Stomach (tissue), 9 donors: ENCODE data around the gene ERCC8. TPM values are rescaled to one million over a fixed set of nuclear protein-coding genes. Genes with fewer than 3 reads are reported as not detected.

ENCODE experiments used
- DNase-seq, 2 donors: peaks; one replicate each; pipeline versions ENCODE4 v3.0.0 to v3.0.0-alpha.2; 2013 to 2019
- H3K27ac ChIP-seq, 5 donors: fragments of 200-600 bp in 4 of 5; sonication (generic) in 4 of 5; one replicate each; pipeline ENCODE4 v1.5.1; 2013 to 2019; ENCODE audit warnings: mild to moderate bottlenecking in 1 of 5, moderate library complexity in 1 of 5
- H3K27me3 ChIP-seq, 3 donors: fragments of 200-600 bp; sonication (generic); one replicate each; pipeline ENCODE4 v1.5.1; 2017 to 2019; ENCODE audit warnings: mixed run types in 1 of 3
- H3K36me3 ChIP-seq, 4 donors: fragments of 200-600 bp; sonication (generic); 1 replicate in 3 of 4; 2 replicates in 1 of 4; pipeline ENCODE4 v1.5.1; 2016 to 2019
- H3K4me1 ChIP-seq, 4 donors: fragments of 200-600 bp; sonication (generic); one replicate each; pipeline ENCODE4 v1.5.1; 2016 to 2019
- H3K4me3 ChIP-seq, 4 donors: fragments of 200-600 bp; sonication (generic) in 3 of 4; one replicate each; pipeline ENCODE4 v1.5.1; 2016 to 2019; ENCODE audit warnings: mild to moderate bottlenecking in 1 of 4
- H3K9me3 ChIP-seq, 4 donors: fragments of 200-600 bp; sonication (generic); one replicate each; pipeline ENCODE4 v1.5.1; 2016 to 2019
- CTCF ChIP-seq, 7 experiments: fragments of 450-650 bp in 4 of 7; fragments of 200-600 bp in 3 of 7; sonication (generic) in 3 of 7; IDR thresholded peaks; one replicate each; pipeline ENCODE4 v1.5.1; 2016 to 2019; ENCODE audit warnings: antibody characterized with exemption in 7 of 7, control low read depth in 2 of 7, mild to moderate bottlenecking in 1 of 7
- EP300 ChIP-seq: sonication (generic); formaldehyde crosslinking; IDR thresholded peaks from one replicate; pipeline ENCODE4 v1.6.1; 2017; ENCODE audit warnings: antibody characterized with exemption
- POLR2A ChIP-seq, 4 donors: fragments of 450-650 bp; IDR thresholded peaks; one replicate each; pipeline ENCODE4 v1.6.1; 2016; ENCODE audit warnings: antibody characterized with exemption in 4 of 4, control low read depth in 2 of 4, mild to moderate bottlenecking in 1 of 4, moderate library complexity in 1 of 4
- POLR2AphosphoS5 ChIP-seq, 3 donors: sonication (generic); formaldehyde crosslinking; IDR thresholded peaks; one replicate each; pipeline ENCODE4 v1.6.1; 2016; ENCODE audit warnings: antibody characterized with exemption in 3 of 3
- WGBS, 5 donors: extraction: QIAGEN DNeasy Blood & Tissue Kit in 3 of 5; methylation state at CpG; one replicate each; pipeline versions ENCODE4 v1.1.5 to v1.1.7; 2013 to 2018; 5-methylcytosine and 5-hydroxymethylcytosine counted together
- intact Hi-C: fragments of 100-400 bp; cut with DNase I; formaldehyde crosslinking; loops from one replicate; pipeline ENCODE4 v1.15.1; 2023; ENCODE audit warnings: low total_unique reads
- polyA plus RNA-seq, 3 donors: library from polyadenylated mRNA; stranded (reverse); fragments of 200-250 nt; gene quantifications; one replicate each; pipeline ENCODE4 v1.2.3, GENCODE V29; 2013
- total RNA-seq, 5 donors: library from RNA; depleted of rRNA; stranded (reverse); fragments of >200 nt; gene quantifications; one replicate each; pipeline versions ENCODE4 v1.1.0 to v1.2.3, GENCODE V29; 2014 to 2016
- donor health status: healthy with polysubstance abuse.
- donor health status: Bipolar disorder and iron deficiency.
- donor health status: healthy.

The ERCC8 gene
- total and polyA plus RNA-seq, 8 donors, result 3.5 to 19.1 (median 5.6) TPM; not detected in 2

- TF ChIP-seq POLR2AphosphoS5 (IDR thresholded peaks at IDR 0.05) (no peak), CTCF (IDR thresholded peaks at IDR 0.05) (no peak), EP300 (no peak), POLR2A (IDR thresholded peaks at IDR 0.05) (no peak)
- intact Hi-C loops, result no loop called here
- H3K27ac ChIP-seq, result no peak overlapping the region
- H3K9me3 ChIP-seq, result no peaks in the 10 kb centered on the region
- no peaks in the 10 kb centered on the region for H3K27me3 ChIP-seq
- 36 to 58% (median 51%) methylated on average over 2 of the region's 2 CpGs for WGBS, 5 donors
- H3K4me3 ChIP-seq, result no peak overlapping the region
- no peaks in the 10 kb centered on the region for H3K4me1 ChIP-seq
- no peak for DNase-seq
- H3K36me3 ChIP-seq, result no peaks in the 10 kb centered on the region
Observed at GRCh38 chr5:60852317-60852716, 92.6 kb downstream of the ERCC8 start.

GRCh38 chr5:60851626-60852025, 93.2 kb downstream of the ERCC8 start:
- no peak for TF ChIP-seq POLR2A (IDR thresholded peaks at IDR 0.05)
- TF ChIP-seq POLR2AphosphoS5 (IDR thresholded peaks at IDR 0.05), result no peak
- no peak for TF ChIP-seq CTCF (IDR thresholded peaks at IDR 0.05)
- TF ChIP-seq EP300, result no peak

GRCh38 chr5:60846298-60846697, 98.6 kb downstream of the ERCC8 start:
- no peak overlapping the region for H3K4me3 ChIP-seq
- H3K4me1 ChIP-seq, result peaks cover 12 to 24% (median 19%) of the 10 kb centered on the region in 4 donors
- no peaks in the 10 kb centered on the region for H3K9me3 ChIP-seq
- H3K36me3 ChIP-seq, result no peaks in the 10 kb centered on the region
- 92 to 97% (median 94%) methylated on average over 1 of the region's 1 CpG for WGBS, 5 donors
- no peak for DNase-seq
- TF ChIP-seq POLR2AphosphoS5 (IDR thresholded peaks at IDR 0.05) (no peak), CTCF (IDR thresholded peaks at IDR 0.05) (no peak), POLR2A (IDR thresholded peaks at IDR 0.05) (no peak), EP300 (no peak)
- intact Hi-C loops, result no loop called here
- H3K27me3 ChIP-seq, result peaks cover 0 to 40% (median 23%) of the 10 kb centered on the region in 3 donors
- H3K27ac ChIP-seq, result no peak overlapping the region

More at GRCh38 chr5:60851626-60852025, 93.2 kb downstream of the ERCC8 start:
- DNase-seq, result no peak
- Histone ChIP-seq H3K27ac (no peak overlapping the region), H3K36me3 (no peaks in the 10 kb centered on the region), H3K4me1 (no peaks in the 10 kb centered on the region), H3K9me3 (no peaks in the 10 kb centered on the region), H3K27me3 (no peaks in the 10 kb centered on the region), H3K4me3 (no peak overlapping the region)
- intact Hi-C loops, result no loop called here

GRCh38 chr5:60843936-60844905, 100.6 kb downstream of the ERCC8 start, which contains the start of gene ELOVL7:
ELOVL7 (minus strand) TSS chr5:60844269; CDS start chr5:60787397, 56,872 bp downstream.
- 0 to 1% (median 0%) methylated on average over 31 to 87 of the region's 87 CpGs for WGBS, 5 donors
- Histone ChIP-seq H3K9me3 (no peaks in the 10 kb centered on the region), H3K4me3 (peak within 1 kb of the TSS; percentile 71 to 93 (median 76)), H3K27ac (peak within 1 kb of the TSS in 4 of 5 donors; percentile 42 to 73 (median 59)), H3K36me3 (no peaks in the 10 kb centered on the region), H3K4me1 (peaks cover 12 to 24% (median 19%) of the 10 kb centered on the region in 4 donors), H3K27me3 (peaks cover 0 to 44% (median 23%) of the 10 kb centered on the region in 3 donors)
- peak; percentile 79 to 94 for DNase-seq
- peak in 1 of 4 donors; percentile 18 for TF ChIP-seq POLR2A (IDR thresholded peaks at IDR 0.05)
- no peak for TF ChIP-seq EP300
- TF ChIP-seq CTCF (IDR thresholded peaks at IDR 0.05), result peak in 2 of 7 experiments; percentile 12 to 30
- TF ChIP-seq POLR2AphosphoS5 (IDR thresholded peaks at IDR 0.05), result peak in 2 of 3 donors; percentile 27 to 59
- intact Hi-C loops, result no loop called here
